H9 (cell line): Measurements from ENCODE around the gene SMAP1. TPM values are rescaled to one million over a fixed set of nuclear protein-coding genes. Genes with fewer than 3 reads are reported as not detected.

Experiments
- DNase-seq: peaks from one replicate; pipeline ENCODE4 v3.0.0-alpha.2; 2017
- H2AFZ ChIP-seq: one replicate; pipeline ENCODE4 v1.6.1; 2013; ENCODE audit warnings: mild to moderate bottlenecking, low read length, control low read depth, moderate library complexity
- H2AK5ac ChIP-seq: 2 replicates; pipeline ENCODE4 v1.6.1; 2013; ENCODE audit warnings: low read length, control low read depth, mixed read lengths; ENCODE audit not compliant: insufficient read length
- H2BK120ac ChIP-seq: one replicate; pipeline ENCODE4 v1.6.1; 2013; ENCODE audit warnings: low read depth, mild to moderate bottlenecking, low read length, control low read depth, inconsistent platforms; ENCODE audit not compliant: poor library complexity, severe bottlenecking
- H2BK12ac ChIP-seq: 2 replicates; pipeline ENCODE4 v1.6.1; 2013; ENCODE audit warnings: low read length, control low read depth, mixed read lengths, low read depth; ENCODE audit not compliant: insufficient read length
- H2BK15ac ChIP-seq: 2 replicates; pipeline ENCODE4 v1.6.1; 2013; ENCODE audit warnings: low read depth, low read length, control low read depth
- H2BK20ac ChIP-seq: one replicate; pipeline ENCODE4 v1.6.1; 2013; ENCODE audit warnings: low read depth, mild to moderate bottlenecking, low read length, control low read depth, inconsistent platforms; ENCODE audit not compliant: poor library complexity, severe bottlenecking
- H2BK5ac ChIP-seq: 2 replicates; pipeline ENCODE4 v1.6.1; 2013; ENCODE audit warnings: low read length, control low read depth, mixed read lengths; ENCODE audit not compliant: insufficient read length
- H3K14ac ChIP-seq: 2 replicates; pipeline ENCODE4 v1.6.1; 2013; ENCODE audit warnings: low read length, control low read depth; ENCODE audit not compliant: insufficient read depth
- H3K18ac ChIP-seq: 2 replicates; pipeline ENCODE4 v1.6.1; 2013; ENCODE audit warnings: low read depth, mild to moderate bottlenecking, mixed read lengths, low read length, control low read depth; ENCODE audit not compliant: insufficient read length
- H3K23ac ChIP-seq: 2 replicates; pipeline ENCODE4 v1.6.1; 2013; ENCODE audit warnings: low read length, control low read depth, mixed read lengths, low read depth; ENCODE audit not compliant: insufficient read length
- H3K23me2 ChIP-seq: 2 replicates; pipeline ENCODE4 v1.6.1; 2013; ENCODE audit warnings: low read depth, mild to moderate bottlenecking, mixed read lengths, low read length, control low read depth; ENCODE audit not compliant: insufficient read length, poor library complexity, severe bottlenecking
- H3K27ac ChIP-seq: 2 replicates; pipeline ENCODE4 v1.5.1; 2013; ENCODE audit warnings: low read length, control low read depth, mixed read lengths, low read depth; ENCODE audit not compliant: insufficient read length
- H3K27me3 ChIP-seq: 2 replicates; pipeline ENCODE4 v1.6.1; 2013; ENCODE audit warnings: low read length, control low read depth, inconsistent platforms; ENCODE audit not compliant: insufficient read depth
- H3K4ac ChIP-seq: 2 replicates; pipeline ENCODE4 v1.6.1; 2013; ENCODE audit warnings: low read depth, mild to moderate bottlenecking, control low read depth, inconsistent platforms, low read length, moderate library complexity
- H3K4me1 ChIP-seq: 2 replicates; pipeline ENCODE4 v1.6.1; 2013; ENCODE audit warnings: low read length, control low read depth, inconsistent platforms; ENCODE audit not compliant: insufficient read depth
- H3K4me2 ChIP-seq: 2 replicates; pipeline ENCODE4 v1.6.1; 2013; ENCODE audit warnings: low read length, control low read depth, mixed read lengths; ENCODE audit not compliant: insufficient read length, insufficient read depth
- H3K56ac ChIP-seq: 2 replicates; pipeline ENCODE4 v1.6.1; 2013; ENCODE audit warnings: low read depth, mild to moderate bottlenecking, mixed read lengths, low read length, control low read depth; ENCODE audit not compliant: insufficient read length
- H3K79me1 ChIP-seq: 2 replicates; pipeline ENCODE4 v1.6.1; 2013; ENCODE audit warnings: low read depth, mild to moderate bottlenecking, moderate library complexity, low read length, control low read depth, inconsistent platforms; ENCODE audit not compliant: insufficient read depth, poor library complexity, severe bottlenecking
- H3K79me2 ChIP-seq: 2 replicates; pipeline ENCODE4 v1.6.1; 2013; ENCODE audit warnings: low read length, control low read depth, inconsistent platforms; ENCODE audit not compliant: insufficient read depth
- H3K9ac ChIP-seq: 2 replicates; pipeline ENCODE4 v1.6.1; 2013; ENCODE audit warnings: low read length, control low read depth, mixed read lengths; ENCODE audit not compliant: insufficient read length; ENCODE audit errors: extremely low read depth
- H3K9me3 ChIP-seq: one replicate; pipeline ENCODE4 v1.6.1; 2013; ENCODE audit warnings: low read depth, low read length, inconsistent platforms; ENCODE audit not compliant: control insufficient read depth
- H3T11ph ChIP-seq: one replicate; pipeline ENCODE4 v1.6.1; 2013; ENCODE audit warnings: mild to moderate bottlenecking, low read length, control low read depth, inconsistent platforms
- H4K20me1 ChIP-seq: one replicate; pipeline ENCODE4 v1.6.1; 2013; ENCODE audit not compliant: control insufficient read depth, insufficient read length, insufficient read depth
- H4K5ac ChIP-seq: 2 replicates; pipeline ENCODE4 v1.6.1; 2013; ENCODE audit warnings: low read depth, mild to moderate bottlenecking, mixed read lengths, low read length, control low read depth; ENCODE audit not compliant: insufficient read length
- H4K8ac ChIP-seq: replicated peaks from 2 replicates; pipeline ENCODE4 v1.6.1; 2013; ENCODE audit warnings: low read length, control low read depth, mixed read lengths, low read depth; ENCODE audit not compliant: insufficient read length
- H4K91ac ChIP-seq: 2 replicates; pipeline ENCODE4 v1.6.1; 2013; ENCODE audit warnings: low read depth, mild to moderate bottlenecking, moderate library complexity, mixed read lengths, low read length, control low read depth; ENCODE audit not compliant: insufficient read length
- H3K27ac Mint-ChIP-seq, 3 experiments: 2 replicates in 2 of 3; 3 replicates in 1 of 3; pipeline ENCODE4 v1.8.0; 2020 to 2021; ENCODE audit warnings: mixed read lengths in 3 of 3, mild to moderate bottlenecking in 1 of 3, moderate library complexity in 1 of 3
- H3K27me3 Mint-ChIP-seq: 2 replicates; pipeline ENCODE4 v1.8.0; 2021; ENCODE audit warnings: low read depth, mild to moderate bottlenecking, moderate library complexity, mixed read lengths
- H3K36me3 Mint-ChIP-seq, 3 experiments: 2 replicates in 2 of 3; 3 replicates in 1 of 3; pipeline ENCODE4 v1.8.0; 2020 to 2021; ENCODE audit warnings: low read depth in 3 of 3, mixed read lengths in 3 of 3; ENCODE audit not compliant: insufficient read depth in 1 of 3
- H3K4me1 Mint-ChIP-seq, 2 experiments: 2 replicates each; pipeline ENCODE4 v1.8.0; 2020; ENCODE audit warnings: mixed read lengths in 2 of 2
- H3K4me3 Mint-ChIP-seq, 2 experiments: 2 replicates in 1 of 2; 3 replicates in 1 of 2; pipeline ENCODE4 v1.8.0; 2020 to 2021; ENCODE audit warnings: mild to moderate bottlenecking in 2 of 2, mixed read lengths in 2 of 2, moderate library complexity in 1 of 2
- H3K9me3 Mint-ChIP-seq, 2 experiments: 2 replicates in 1 of 2; 3 replicates in 1 of 2; pipeline ENCODE4 v1.8.0; 2020; ENCODE audit warnings: mild to moderate bottlenecking in 2 of 2, mixed read lengths in 2 of 2, moderate library complexity in 1 of 2
- CTCF ChIP-seq: fragments of 200-600 bp; sonication (generic); conservative IDR thresholded peaks from 3 replicates; pipeline ENCODE4 v1.8.0; 2021; ENCODE audit warnings: antibody characterized with exemption, mild to moderate bottlenecking
- WGBS: extraction: QIAGEN DNeasy Blood & Tissue Kit; methylation state at CpG from one replicate; pipeline ENCODE4 v1.1.7; 2013; ENCODE audit warnings: missing lambda C conversion rate, low lambda C conversion rate, mixed read lengths; ENCODE audit not compliant: insufficient read length; ENCODE audit errors: extremely low coverage; 5-methylcytosine and 5-hydroxymethylcytosine counted together
- total RNA-seq: library from RNA; stranded (reverse); gene quantifications from 2 replicates; pipeline ENCODE4 v1.2.1, GENCODE V29; 2021

Gene SMAP1
- total RNA-seq, 1 experiment from 2014 or later: 29.3 TPM

GRCh38 chr6:70820778-70821177, 153.1 kb downstream of the SMAP1 start:
- Histone ChIP-seq H2AK5ac (no peak overlapping the region), H3T11ph (no peak overlapping the region), H3K27ac (no peak overlapping the region), H2BK15ac (no peak overlapping the region), H3K79me2 (no peaks in the 10 kb centered on the region), H2BK5ac (no peak overlapping the region), H2AFZ (no peak overlapping the region), H3K4me1 (no peaks in the 10 kb centered on the region), H3K27me3 (no peaks in the 10 kb centered on the region), H4K8ac (no peak overlapping the region), H3K4me2 (no peak overlapping the region), H3K18ac (no peak overlapping the region), H4K91ac (no peak overlapping the region), H3K4ac (no peak overlapping the region), H3K9ac (no peak overlapping the region), H3K79me1 (no peaks in the 10 kb centered on the region), H3K23me2 (no peaks in the 10 kb centered on the region), H3K23ac (no peak overlapping the region), H2BK120ac (no peak overlapping the region), H2BK20ac (no peak overlapping the region), H3K56ac (no peak overlapping the region), H4K20me1 (no peaks in the 10 kb centered on the region), H4K5ac (no peak overlapping the region), H3K9me3 (no peaks in the 10 kb centered on the region), H3K14ac (no peak overlapping the region), H2BK12ac (no peak overlapping the region)
- no peaks in the 10 kb centered on the region for H3K4me1 Mint-ChIP-seq
- no peaks in the 10 kb centered on the region for H3K9me3 Mint-ChIP-seq
- no peaks in the 10 kb centered on the region for H3K27me3 Mint-ChIP-seq
- no peak for DNase-seq
- no CpG with 5 or more reads among the region's 2 CpGs for WGBS
- no peaks in the 10 kb centered on the region for H3K36me3 Mint-ChIP-seq
- no peak overlapping the region for H3K4me3 Mint-ChIP-seq
- TF ChIP-seq CTCF: no peak
- no peak overlapping the region for H3K27ac Mint-ChIP-seq
